Measurements from ENCODE around the gene PPP2R5A.

PPP2R5A gene

DNA sequence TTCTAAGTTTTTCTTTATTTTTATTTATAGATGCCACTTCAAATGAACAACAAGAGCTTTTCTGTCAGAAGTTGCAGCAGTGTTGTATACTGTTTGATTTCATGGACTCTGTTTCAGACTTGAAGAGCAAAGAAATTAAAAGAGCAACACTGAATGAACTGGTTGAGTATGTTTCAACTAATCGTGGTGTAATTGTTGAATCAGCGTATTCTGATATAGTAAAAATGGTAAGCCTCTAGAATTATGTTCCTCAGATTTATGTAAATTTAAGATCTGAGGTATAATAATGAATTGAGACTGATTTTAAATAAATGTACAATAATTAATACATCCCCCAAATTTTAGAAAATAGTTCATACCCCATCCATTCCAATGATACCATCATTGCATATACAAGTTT, 43.9 kb downstream of the PPP2R5A start:
- ChIA-PET POLR2A (ENCODE audit: low non-redundant PET) (no interaction called here), CTCF (no interaction called here)
- no peak for DNase-seq (ENCODE audit: low spot score)
- no peak overlapping the region for H3K27ac ChIP-seq
- no peak for TF ChIP-seq CTCF (conservative IDR thresholded peaks at IDR 0.05; ENCODE audit: low read depth)

- DNase-seq (ENCODE audit: low spot score), result no peak
- POLR2A ChIA-PET (ENCODE audit: low non-redundant PET), result no interaction called here
Observed at GRCh38 chr1:212341090-212341489, 55.9 kb downstream of the PPP2R5A start.

DNA sequence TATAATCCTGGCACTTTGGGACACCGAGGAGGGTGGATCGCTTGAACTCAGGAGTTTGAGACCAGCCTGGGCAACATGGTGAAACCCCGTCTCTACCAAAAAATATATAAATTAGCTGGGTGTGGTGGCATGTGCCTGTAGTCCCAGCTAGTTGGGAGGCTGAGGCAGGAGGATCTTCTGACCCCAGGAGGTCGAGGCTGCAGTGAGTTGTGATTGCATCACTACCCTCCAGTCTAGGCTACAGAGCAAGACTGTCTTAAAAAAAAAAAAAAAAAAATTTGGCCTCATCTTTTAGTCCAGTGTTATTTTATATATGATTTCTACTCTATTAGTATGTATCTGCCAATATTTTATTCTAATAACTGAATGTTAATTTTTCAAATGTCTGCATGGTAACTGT, 59.7 kb downstream of the PPP2R5A start:
- POLR2A ChIA-PET (ENCODE audit: low non-redundant PET), result no interaction called here
- no peak overlapping the region for H3K27ac ChIP-seq
- TF ChIP-seq CTCF (conservative IDR thresholded peaks at IDR 0.05; ENCODE audit: low read depth), result no peak
- CTCF ChIA-PET, result interaction anchor here (0.6 kb wide), 1 partner anchor 133 kb away, joined by 3 read pairs; no protein-coding TSS in a partner anchor
- DNase-seq (ENCODE audit: low spot score), result no peak

More at GRCh38 chr1:212341090-212341489, 55.9 kb downstream of the PPP2R5A start:
- H3K27ac ChIP-seq, result no peak overlapping the region
- CTCF ChIA-PET, result no interaction called here
- TF ChIP-seq CTCF (conservative IDR thresholded peaks at IDR 0.05; ENCODE audit: low read depth), result no peak

- DNase-seq (ENCODE audit: low spot score), result no peak
- ChIA-PET POLR2A (ENCODE audit: low non-redundant PET) (no interaction called here), CTCF (no interaction called here)
- TF ChIP-seq CTCF (conservative IDR thresholded peaks at IDR 0.05; ENCODE audit: low read depth), result no peak
- no peak overlapping the region for H3K27ac ChIP-seq
Observed at GRCh38 chr1:212346601-212347000, 61.4 kb downstream of the PPP2R5A start.

DNA sequence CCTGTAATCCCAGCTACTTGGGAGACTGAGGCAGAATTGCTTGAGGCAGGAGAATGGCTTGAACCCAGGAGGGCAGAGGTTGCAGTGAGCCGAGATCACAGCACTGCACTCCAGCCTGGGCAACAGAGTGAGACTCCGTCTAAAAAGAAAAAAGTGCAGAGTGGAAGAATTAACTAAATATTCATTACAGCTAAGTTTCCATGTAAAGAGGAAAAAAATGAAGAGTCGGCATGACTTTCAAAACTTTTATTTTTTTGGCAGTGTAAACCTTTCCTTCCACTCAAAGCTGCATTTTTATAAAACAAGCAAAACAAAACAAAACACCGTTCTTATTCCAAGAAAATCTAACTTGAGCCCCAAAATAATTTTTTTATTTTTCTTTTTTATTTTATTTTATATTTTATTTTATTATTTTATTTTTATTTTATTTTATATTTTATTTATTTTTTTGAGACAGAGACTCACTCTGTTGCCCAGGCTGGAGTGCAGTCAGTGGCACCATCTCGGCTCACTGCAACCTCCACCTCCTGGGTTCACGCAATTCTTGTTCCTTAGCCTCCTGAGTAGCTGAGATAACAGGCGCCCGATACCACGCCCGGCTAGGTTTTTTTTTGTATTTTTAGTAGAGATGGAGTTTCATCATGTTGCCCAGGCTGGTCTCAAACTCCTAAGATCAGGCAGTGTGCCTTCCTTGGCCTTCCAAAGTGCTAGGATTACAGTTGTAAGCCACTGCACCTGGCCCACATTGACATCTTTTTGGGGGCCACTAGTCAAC, 66.6 kb downstream of the PPP2R5A start:
- no peak overlapping the region for H3K27ac ChIP-seq
- ChIA-PET POLR2A (ENCODE audit: low non-redundant PET) (no interaction called here), CTCF (interaction anchor here (0.6 kb wide), 2 partner anchors 285 to 823 kb away, joined by 4 to 5 read pairs; no protein-coding TSS in a partner anchor)
- TF ChIP-seq CTCF (conservative IDR thresholded peaks at IDR 0.05; ENCODE audit: low read depth), result no peak
- DNase-seq (ENCODE audit: low spot score), result no peak

DNA sequence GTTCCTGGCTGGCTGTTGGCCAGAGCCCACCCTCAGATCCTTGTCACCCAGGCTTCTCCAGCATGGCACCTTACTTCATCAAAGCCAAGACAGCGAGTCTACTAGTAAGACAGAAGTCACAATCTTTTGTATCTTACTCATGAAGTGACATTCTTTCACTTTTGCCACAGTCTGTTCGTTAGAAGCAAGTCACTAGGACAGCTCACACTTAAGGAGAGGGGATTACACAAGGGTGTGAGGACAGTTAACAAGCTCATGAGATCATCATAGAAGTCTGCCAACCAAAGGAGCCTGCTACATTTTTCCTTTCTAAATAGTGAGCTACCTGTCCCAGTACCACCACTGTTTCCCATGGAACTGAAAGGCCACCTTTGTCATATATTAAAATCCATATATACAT, 68.0 kb downstream of the PPP2R5A start:
- POLR2A ChIA-PET (ENCODE audit: low non-redundant PET), result no interaction called here
- H3K27ac ChIP-seq, result no peak overlapping the region
- CTCF ChIA-PET, result no interaction called here
- no peak for DNase-seq (ENCODE audit: low spot score)
- TF ChIP-seq CTCF (conservative IDR thresholded peaks at IDR 0.05; ENCODE audit: low read depth), result no peak
